Prostate gland (tissue), 2 donors: ENCODE measurements around the gene NPC1.

Source experiments
- POLR2A ChIP-seq: fragments of 450-650 bp; IDR thresholded peaks from one replicate; pipeline ENCODE4 v1.6.1; 2016; ENCODE audit warnings: antibody characterized with exemption, mild to moderate bottlenecking
- POLR2AphosphoS5 ChIP-seq: sonication (generic); formaldehyde crosslinking; IDR thresholded peaks from one replicate; pipeline ENCODE4 v1.6.1; 2017; ENCODE audit warnings: antibody characterized with exemption
- TF ChIP-seq, protein P1 (sequence below), 4 experiments: fragments of 200-600 bp in 2 of 4; fragments of 450-650 bp in 2 of 4; sonication (generic) in 2 of 4; IDR thresholded peaks; 1 replicate in 3 of 4; 2 replicates in 1 of 4; pipeline ENCODE4 v1.5.1; 2016 to 2019; ENCODE audit warnings: antibody characterized with exemption in 4 of 4, mild to moderate bottlenecking in 2 of 4, moderate library complexity in 2 of 4

DNA sequence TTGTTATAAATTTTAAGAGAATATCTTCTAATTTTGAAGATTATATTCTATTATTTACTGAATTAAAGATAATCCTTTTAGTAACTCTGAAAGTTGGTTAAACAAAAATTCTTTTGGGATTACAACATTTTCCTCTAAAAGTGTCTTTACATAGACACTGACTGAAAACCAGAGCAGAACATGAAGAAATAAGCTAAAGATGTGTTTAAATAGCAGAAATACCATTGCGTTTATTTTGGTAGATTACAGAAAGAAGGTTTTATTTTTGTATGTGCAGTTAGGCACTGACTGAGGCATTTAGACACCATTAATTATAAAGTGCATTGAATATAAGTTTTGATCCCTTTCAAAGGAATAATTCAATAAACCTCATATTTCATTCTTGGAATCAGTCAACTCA is 13.5 kb upstream of the NPC1 start:
- no peak for TF ChIP-seq POLR2A
- TF ChIP-seq, protein P1, sequence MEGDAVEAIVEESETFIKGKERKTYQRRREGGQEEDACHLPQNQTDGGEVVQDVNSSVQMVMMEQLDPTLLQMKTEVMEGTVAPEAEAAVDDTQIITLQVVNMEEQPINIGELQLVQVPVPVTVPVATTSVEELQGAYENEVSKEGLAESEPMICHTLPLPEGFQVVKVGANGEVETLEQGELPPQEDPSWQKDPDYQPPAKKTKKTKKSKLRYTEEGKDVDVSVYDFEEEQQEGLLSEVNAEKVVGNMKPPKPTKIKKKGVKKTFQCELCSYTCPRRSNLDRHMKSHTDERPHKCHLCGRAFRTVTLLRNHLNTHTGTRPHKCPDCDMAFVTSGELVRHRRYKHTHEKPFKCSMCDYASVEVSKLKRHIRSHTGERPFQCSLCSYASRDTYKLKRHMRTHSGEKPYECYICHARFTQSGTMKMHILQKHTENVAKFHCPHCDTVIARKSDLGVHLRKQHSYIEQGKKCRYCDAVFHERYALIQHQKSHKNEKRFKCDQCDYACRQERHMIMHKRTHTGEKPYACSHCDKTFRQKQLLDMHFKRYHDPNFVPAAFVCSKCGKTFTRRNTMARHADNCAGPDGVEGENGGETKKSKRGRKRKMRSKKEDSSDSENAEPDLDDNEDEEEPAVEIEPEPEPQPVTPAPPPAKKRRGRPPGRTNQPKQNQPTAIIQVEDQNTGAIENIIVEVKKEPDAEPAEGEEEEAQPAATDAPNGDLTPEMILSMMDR (IDR thresholded peaks at IDR 0.05) = no peak
- TF ChIP-seq POLR2AphosphoS5 = no peak
